ENCODE data around the gene RNASEH2A. TPM values are rescaled to one million over a fixed set of nuclear protein-coding genes. Genes with fewer than 3 reads are reported as not detected.

RNASEH2A gene
- total RNA-seq, 2 donors from 2014 or later, result 8.7 to 11.5 TPM

GRCh38 chr19:12777217-12778016, 29.0 kb upstream of the RNASEH2A start:
- Histone ChIP-seq H3K36me3 (no peaks in the 10 kb centered on the region), H3K27me3 (replicated peaks; ENCODE audit: insufficient read depth) (no peaks in the 10 kb centered on the region), H3K27ac (peak overlapping the region; percentile 92 to 93), H3K9me3 (no peaks in the 10 kb centered on the region), H3K4me3 (peak overlapping the region; percentile 45 to 49), H3K4me1 (replicated peaks) (peaks cover 3% of the 10 kb centered on the region)
- DNase-seq (ENCODE audit: low spot score), result peak; percentile 69
- intact Hi-C loops (cut with DNase I), result loop anchor here (1.0 kb wide), 1 partner anchor 17 kb away; no protein-coding TSS in a partner anchor
- TF ChIP-seq POLR2A (IDR thresholded peaks at IDR 0.05) (peak; percentile 21), CTCF (IDR thresholded peaks at IDR 0.05) (peak; percentile 96 to 98 (median 97)), POLR2AphosphoS5 (IDR thresholded peaks at IDR 0.05) (peak; percentile 81)
- 10% methylated on average over 43 of the region's 43 CpGs for WGBS

- peak overlapping the region; percentile 92 to 93 for H3K27ac ChIP-seq
- H3K27me3 ChIP-seq (replicated peaks; ENCODE audit: insufficient read depth), result no peaks in the 10 kb centered on the region
- WGBS, result 1% methylated on average over 39 of the region's 44 CpGs
- H3K9me3 ChIP-seq, result no peaks in the 10 kb centered on the region
- DNase-seq (ENCODE audit: low spot score), result peak; percentile 79
- peak overlapping the region; percentile 45 to 49 for H3K4me3 ChIP-seq
- peaks cover 9% of the 10 kb centered on the region for H3K4me1 ChIP-seq (replicated peaks)
- no peaks in the 10 kb centered on the region for H3K36me3 ChIP-seq
- intact Hi-C loops (cut with DNase I), result no loop called here
- TF ChIP-seq CTCF (IDR thresholded peaks at IDR 0.05) (peak in 1 of 4 experiments; percentile 21), POLR2AphosphoS5 (IDR thresholded peaks at IDR 0.05) (peak; percentile 71), POLR2A (IDR thresholded peaks at IDR 0.05) (peak; percentile 39)
These were observed 28.1 kb upstream of the RNASEH2A start for GRCh38 chr19:12778017-12778904.

GRCh38 chr19:12778905-12779161, 27.6 kb upstream of the RNASEH2A start:
- Histone ChIP-seq H3K36me3 (no peaks in the 10 kb centered on the region), H3K4me1 (replicated peaks) (peaks cover 15% of the 10 kb centered on the region), H3K4me3 (peak overlapping the region; percentile 45 to 49), H3K9me3 (no peaks in the 10 kb centered on the region), H3K27ac (peak overlapping the region; percentile 92 to 93), H3K27me3 (replicated peaks; ENCODE audit: insufficient read depth) (no peaks in the 10 kb centered on the region)
- intact Hi-C loops (cut with DNase I), result no loop called here
- no peak for DNase-seq (ENCODE audit: low spot score)
- WGBS, result 39% methylated on average over 6 of the region's 6 CpGs
- TF ChIP-seq CTCF (IDR thresholded peaks at IDR 0.05), result no peak
- no peak for TF ChIP-seq POLR2A (IDR thresholded peaks at IDR 0.05)
- no peak for TF ChIP-seq POLR2AphosphoS5 (IDR thresholded peaks at IDR 0.05)

GRCh38 chr19:12779162-12779993, 27.0 kb upstream of the RNASEH2A start:
- Histone ChIP-seq H3K27ac (peak overlapping the region; percentile 92 to 93), H3K4me3 (peak overlapping the region in 1 of 2 donors; percentile 49), H3K4me1 (replicated peaks) (peaks cover 17% of the 10 kb centered on the region), H3K36me3 (no peaks in the 10 kb centered on the region), H3K27me3 (replicated peaks; ENCODE audit: insufficient read depth) (no peaks in the 10 kb centered on the region), H3K9me3 (no peaks in the 10 kb centered on the region)
- intact Hi-C loops (cut with DNase I), result no loop called here
- no peak for DNase-seq (ENCODE audit: low spot score)
- no peak for TF ChIP-seq CTCF (IDR thresholded peaks at IDR 0.05)
- no peak for TF ChIP-seq POLR2AphosphoS5 (IDR thresholded peaks at IDR 0.05)
- no peak for TF ChIP-seq POLR2A (IDR thresholded peaks at IDR 0.05)
- WGBS, result 66% methylated on average over 15 of the region's 15 CpGs
